ENCODE measurements around the gene CXCL6.

DNA sequence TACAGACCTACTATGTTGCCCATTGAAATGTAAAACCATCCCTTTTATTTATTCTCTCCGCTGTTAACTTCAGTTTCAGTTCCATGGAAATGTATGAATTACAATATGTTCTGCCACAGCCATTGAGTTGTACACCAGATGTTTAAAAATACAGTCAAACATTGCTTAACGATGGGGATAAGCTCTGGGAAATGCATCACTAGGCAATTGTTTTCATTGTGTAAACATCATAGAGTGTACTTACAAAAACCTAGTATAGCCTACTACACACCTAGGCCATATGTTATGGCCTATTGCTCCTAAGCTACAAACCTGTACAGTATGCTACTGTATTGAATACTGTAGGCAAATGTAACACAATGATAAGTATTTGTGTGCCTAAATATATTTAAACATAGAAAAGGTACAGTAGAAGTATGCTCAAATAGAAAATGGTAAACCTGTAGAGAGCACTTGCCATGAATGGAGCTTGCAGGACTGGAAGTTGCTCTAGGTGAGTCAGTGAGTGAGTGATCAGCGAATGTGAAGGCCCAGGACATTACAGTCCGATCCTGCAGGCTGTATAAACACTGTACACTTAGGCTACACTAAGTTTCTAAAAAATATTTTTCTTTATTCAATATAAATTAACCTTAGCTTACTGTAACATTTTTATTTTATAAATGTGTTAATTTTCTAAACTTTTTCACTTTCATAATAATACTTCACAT is 13.9 kb downstream of the CXCL6 start:
- TF ChIP-seq, protein P1, sequence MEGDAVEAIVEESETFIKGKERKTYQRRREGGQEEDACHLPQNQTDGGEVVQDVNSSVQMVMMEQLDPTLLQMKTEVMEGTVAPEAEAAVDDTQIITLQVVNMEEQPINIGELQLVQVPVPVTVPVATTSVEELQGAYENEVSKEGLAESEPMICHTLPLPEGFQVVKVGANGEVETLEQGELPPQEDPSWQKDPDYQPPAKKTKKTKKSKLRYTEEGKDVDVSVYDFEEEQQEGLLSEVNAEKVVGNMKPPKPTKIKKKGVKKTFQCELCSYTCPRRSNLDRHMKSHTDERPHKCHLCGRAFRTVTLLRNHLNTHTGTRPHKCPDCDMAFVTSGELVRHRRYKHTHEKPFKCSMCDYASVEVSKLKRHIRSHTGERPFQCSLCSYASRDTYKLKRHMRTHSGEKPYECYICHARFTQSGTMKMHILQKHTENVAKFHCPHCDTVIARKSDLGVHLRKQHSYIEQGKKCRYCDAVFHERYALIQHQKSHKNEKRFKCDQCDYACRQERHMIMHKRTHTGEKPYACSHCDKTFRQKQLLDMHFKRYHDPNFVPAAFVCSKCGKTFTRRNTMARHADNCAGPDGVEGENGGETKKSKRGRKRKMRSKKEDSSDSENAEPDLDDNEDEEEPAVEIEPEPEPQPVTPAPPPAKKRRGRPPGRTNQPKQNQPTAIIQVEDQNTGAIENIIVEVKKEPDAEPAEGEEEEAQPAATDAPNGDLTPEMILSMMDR (conservative IDR thresholded peaks at IDR 0.05; ENCODE audit: low read length): no peak
- no peak for TF ChIP-seq EZH2phosphoT487 (IDR thresholded peaks at IDR 0.05; ENCODE audit: borderline replicate concordance)
